Measurements from ENCODE around the gene KRTAP5-4. TPM values are rescaled to one million over a fixed set of nuclear protein-coding genes. Genes with fewer than 3 reads are reported as not detected.
"Not testable (repeated sequence)": the region's sequence is repeated elsewhere in the genome, so short reads cannot be mapped to it uniquely, and the experiment has no call there.

KRTAP5-4 gene
- total RNA-seq, 1 donor, result not detected

- TF ChIP-seq, protein P1, sequence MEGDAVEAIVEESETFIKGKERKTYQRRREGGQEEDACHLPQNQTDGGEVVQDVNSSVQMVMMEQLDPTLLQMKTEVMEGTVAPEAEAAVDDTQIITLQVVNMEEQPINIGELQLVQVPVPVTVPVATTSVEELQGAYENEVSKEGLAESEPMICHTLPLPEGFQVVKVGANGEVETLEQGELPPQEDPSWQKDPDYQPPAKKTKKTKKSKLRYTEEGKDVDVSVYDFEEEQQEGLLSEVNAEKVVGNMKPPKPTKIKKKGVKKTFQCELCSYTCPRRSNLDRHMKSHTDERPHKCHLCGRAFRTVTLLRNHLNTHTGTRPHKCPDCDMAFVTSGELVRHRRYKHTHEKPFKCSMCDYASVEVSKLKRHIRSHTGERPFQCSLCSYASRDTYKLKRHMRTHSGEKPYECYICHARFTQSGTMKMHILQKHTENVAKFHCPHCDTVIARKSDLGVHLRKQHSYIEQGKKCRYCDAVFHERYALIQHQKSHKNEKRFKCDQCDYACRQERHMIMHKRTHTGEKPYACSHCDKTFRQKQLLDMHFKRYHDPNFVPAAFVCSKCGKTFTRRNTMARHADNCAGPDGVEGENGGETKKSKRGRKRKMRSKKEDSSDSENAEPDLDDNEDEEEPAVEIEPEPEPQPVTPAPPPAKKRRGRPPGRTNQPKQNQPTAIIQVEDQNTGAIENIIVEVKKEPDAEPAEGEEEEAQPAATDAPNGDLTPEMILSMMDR (IDR thresholded peaks at IDR 0.05; ENCODE audit: insufficient read depth, low read depth, low read length), result no peak
- DNase-seq (ENCODE audit: low read depth), result no peak
- H3K4me3 ChIP-seq (ENCODE audit: low read depth, low read length), result no peak overlapping the region
These were observed 24.5 kb downstream of the KRTAP5-4 start for GRCh38 chr11:1597331-1597993.

DNA sequence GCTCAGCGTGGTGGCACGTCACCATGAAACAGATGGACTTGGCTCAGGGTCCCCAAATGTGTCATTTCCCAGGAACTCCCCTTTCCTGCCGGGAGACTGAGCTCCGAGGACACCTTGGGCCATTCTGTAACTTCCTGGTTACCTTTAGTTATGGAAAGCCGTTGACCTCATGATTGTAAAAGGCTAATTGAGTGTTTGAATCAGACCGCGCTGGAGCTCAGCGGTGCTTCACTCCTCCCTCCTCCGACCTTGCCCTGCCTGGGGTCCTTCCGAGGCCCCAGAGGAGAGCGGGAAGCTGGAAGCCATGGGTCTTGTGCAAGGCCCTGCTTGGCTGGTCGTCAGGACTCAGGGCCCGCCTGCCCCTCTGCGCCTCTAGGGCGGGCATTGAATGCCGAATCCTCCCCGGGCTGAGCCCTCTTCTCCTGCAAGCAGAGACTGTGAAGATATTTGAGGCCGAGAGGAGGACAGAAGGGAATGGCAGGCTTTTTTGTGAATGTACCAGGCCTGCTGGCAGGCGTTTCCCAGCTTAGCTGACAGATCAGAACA, 25.3 kb downstream of the KRTAP5-4 start:
- not testable (repeated sequence) for DNase-seq (ENCODE audit: low read depth); H3K4me3 ChIP-seq (ENCODE audit: low read depth, low read length)

GRCh38 chr11:1595994-1596575, 25.9 kb downstream of the KRTAP5-4 start:
- not testable (repeated sequence) for H3K4me3 ChIP-seq (ENCODE audit: low read depth, low read length); DNase-seq (ENCODE audit: low read depth)

DNA sequence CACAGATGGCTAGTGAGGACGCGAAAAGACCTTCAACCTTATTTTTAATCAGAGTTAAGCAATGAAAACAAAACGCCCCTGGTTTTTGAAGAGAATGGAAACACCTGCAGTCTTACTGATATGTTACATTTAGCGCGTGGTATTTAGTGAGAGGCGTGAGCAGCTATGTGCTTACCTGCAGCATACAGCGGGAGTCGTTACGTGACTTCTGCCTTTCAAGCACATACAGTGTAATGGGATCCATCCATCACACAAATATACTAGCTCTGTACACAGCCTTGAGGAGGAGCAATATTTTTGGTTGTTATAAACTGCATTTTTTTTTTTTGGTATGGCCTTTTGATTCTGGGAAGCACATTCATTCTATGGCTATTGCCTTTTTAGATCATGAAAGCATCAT, 29.3 kb downstream of the KRTAP5-4 start:
- DNase-seq (ENCODE audit: low read depth), result no peak
- no peak overlapping the region for H3K4me3 ChIP-seq (ENCODE audit: low read depth, low read length)
- TF ChIP-seq, protein P1 (IDR thresholded peaks at IDR 0.05; ENCODE audit: insufficient read depth, low read depth, low read length), result no peak

- no peak overlapping the region for H3K4me3 ChIP-seq (ENCODE audit: low read depth, low read length)
- TF ChIP-seq, protein P1 (IDR thresholded peaks at IDR 0.05; ENCODE audit: insufficient read depth, low read depth, low read length), result no peak
- DNase-seq (ENCODE audit: low read depth), result no peak
These were observed 31.9 kb downstream of the KRTAP5-4 start for GRCh38 chr11:1589996-1590395.

- DNase-seq (ENCODE audit: low read depth), result peak; percentile 40
These were observed 32.6 kb downstream of the KRTAP5-4 start for GRCh38 chr11:1589191-1589963.

DNA sequence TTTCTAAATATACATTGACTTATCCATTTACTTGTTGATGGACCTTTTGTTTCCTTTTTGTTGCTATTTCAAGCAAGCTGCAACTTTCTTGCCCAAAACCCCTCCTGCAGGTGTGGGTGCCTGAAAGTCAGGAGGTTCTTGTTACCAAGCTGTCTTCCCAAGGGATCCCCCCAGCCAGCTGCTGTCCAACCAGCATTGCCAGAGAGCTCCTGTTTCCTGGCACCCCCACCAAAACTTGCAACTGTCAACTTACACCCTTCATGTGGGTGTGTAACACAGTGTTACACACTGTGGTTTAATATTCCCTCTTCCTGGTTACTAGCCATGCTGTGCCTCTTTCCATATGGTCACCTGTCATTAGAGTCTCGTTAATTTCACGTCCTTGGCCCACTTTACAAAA, 35.2 kb downstream of the KRTAP5-4 start:
- no peak for DNase-seq (ENCODE audit: low read depth)
- TF ChIP-seq, protein P1 (IDR thresholded peaks at IDR 0.05; ENCODE audit: insufficient read depth, low read depth, low read length), result no peak
- no peak overlapping the region for H3K4me3 ChIP-seq (ENCODE audit: low read depth, low read length)

More at GRCh38 chr11:1589191-1589963, 32.6 kb downstream of the KRTAP5-4 start:
- not testable (repeated sequence) for H3K4me3 ChIP-seq (ENCODE audit: low read depth, low read length)

GRCh38 chr11:1584661-1585370, 37.1 kb downstream of the KRTAP5-4 start, which contains the start of gene KRTAP5-1:
KRTAP5-1 (minus strand) TSS chr11:1585283; CDS start chr11:1585249, 34 bp downstream.
- H3K4me3 ChIP-seq (ENCODE audit: low read depth, low read length); DNase-seq (ENCODE audit: low read depth): not testable (repeated sequence)

- not testable (repeated sequence) for DNase-seq (ENCODE audit: low read depth); H3K4me3 ChIP-seq (ENCODE audit: low read depth, low read length)
These were observed 39.0 kb downstream of the KRTAP5-4 start for GRCh38 chr11:1582909-1583308.

Measured in fibroblast of villous mesenchyme (primary cell).